ENCODE results near the gene PDE4DIP. TPM values are rescaled to one million over a fixed set of nuclear protein-coding genes. Genes with fewer than 3 reads are reported as not detected.
"Not testable (repeated sequence)": the region's sequence is repeated elsewhere in the genome, so short reads cannot be mapped to it uniquely, and the experiment has no call there.

The PDE4DIP gene
- polyA plus RNA-seq, 12 donors: 433 to 1,753 (median 1,196) TPM

GRCh38 chr1:148967580-148967979 is 123.4 kb downstream of the PDE4DIP start:
- not testable (repeated sequence) for DNase-seq

- not testable (repeated sequence) for DNase-seq
Measured at GRCh38 chr1:148968682-148969081, 124.5 kb downstream of the PDE4DIP start.

- DNase-seq: not testable (repeated sequence)
Measured at GRCh38 chr1:148969126-148969525, 124.9 kb downstream of the PDE4DIP start.

- DNase-seq: not testable (repeated sequence)
Measured at GRCh38 chr1:148975453-148975852, 131.2 kb downstream of the PDE4DIP start.

GRCh38 chr1:148975866-148976537 is 131.8 kb downstream of the PDE4DIP start:
- not testable (repeated sequence) for DNase-seq

GRCh38 chr1:148977785-148978184 is 133.6 kb downstream of the PDE4DIP start:
- DNase-seq: not testable (repeated sequence)

- not testable (repeated sequence) for DNase-seq
Measured at GRCh38 chr1:148989378-148989777, 145.2 kb downstream of the PDE4DIP start.

GRCh38 chr1:148990233-148990788 is 146.1 kb downstream of the PDE4DIP start:
- DNase-seq: not testable (repeated sequence)

GRCh38 chr1:148991818-148992217 is 147.6 kb downstream of the PDE4DIP start:
- DNase-seq: not testable (repeated sequence)

GRCh38 chr1:148992364-148992763 is 148.1 kb downstream of the PDE4DIP start:
- not testable (repeated sequence) for DNase-seq

- DNase-seq: not testable (repeated sequence)
Measured at GRCh38 chr1:148996449-148997224, 152.4 kb downstream of the PDE4DIP start.

GRCh38 chr1:148997405-148997804 is 153.2 kb downstream of the PDE4DIP start:
- not testable (repeated sequence) for DNase-seq

- not testable (repeated sequence) for DNase-seq
Measured at GRCh38 chr1:149002664-149003063, 158.4 kb downstream of the PDE4DIP start.

GRCh38 chr1:149008326-149008725 is 164.1 kb downstream of the PDE4DIP start:
- not testable (repeated sequence) for DNase-seq

- not testable (repeated sequence) for DNase-seq
Measured at GRCh38 chr1:149008769-149009168, 164.5 kb downstream of the PDE4DIP start.

- DNase-seq: not testable (repeated sequence)
Measured at GRCh38 chr1:149009761-149010160, 165.5 kb downstream of the PDE4DIP start.

- not testable (repeated sequence) for DNase-seq
Measured at GRCh38 chr1:149012599-149012998, 168.4 kb downstream of the PDE4DIP start.

- DNase-seq: not testable (repeated sequence)
Measured at GRCh38 chr1:149013513-149013912, 169.3 kb downstream of the PDE4DIP start.

- DNase-seq: not testable (repeated sequence)
Measured at GRCh38 chr1:149015522-149015921, 171.3 kb downstream of the PDE4DIP start.

GRCh38 chr1:149016626-149017025 is 172.4 kb downstream of the PDE4DIP start:
- DNase-seq: not testable (repeated sequence)

- DNase-seq: not testable (repeated sequence)
Measured at GRCh38 chr1:149018577-149018976, 174.3 kb downstream of the PDE4DIP start.

- DNase-seq: not testable (repeated sequence)
Measured at GRCh38 chr1:149024327-149024726, 180.1 kb downstream of the PDE4DIP start.
